Erythroblast (primary cell): Measurements from ENCODE around the gene BECN2.

Experiments
- DNase-seq, 2 experiments: peaks; one replicate each; lab custom pipeline; 2025; lab: John Stamatoyannopoulos, UW
- GATA1 ChIP-seq: IDR thresholded peaks from 2 replicates; pipeline ENCODE4 v1.6.1; 2011; ENCODE audit warnings: low read depth, mild to moderate bottlenecking, control low read depth, low read length, moderate library complexity
- POLR2A ChIP-seq: IDR thresholded peaks from 2 replicates; pipeline ENCODE4 v1.6.1; 2011; ENCODE audit warnings: mild to moderate bottlenecking, low read length

Gene BECN2

DNA sequence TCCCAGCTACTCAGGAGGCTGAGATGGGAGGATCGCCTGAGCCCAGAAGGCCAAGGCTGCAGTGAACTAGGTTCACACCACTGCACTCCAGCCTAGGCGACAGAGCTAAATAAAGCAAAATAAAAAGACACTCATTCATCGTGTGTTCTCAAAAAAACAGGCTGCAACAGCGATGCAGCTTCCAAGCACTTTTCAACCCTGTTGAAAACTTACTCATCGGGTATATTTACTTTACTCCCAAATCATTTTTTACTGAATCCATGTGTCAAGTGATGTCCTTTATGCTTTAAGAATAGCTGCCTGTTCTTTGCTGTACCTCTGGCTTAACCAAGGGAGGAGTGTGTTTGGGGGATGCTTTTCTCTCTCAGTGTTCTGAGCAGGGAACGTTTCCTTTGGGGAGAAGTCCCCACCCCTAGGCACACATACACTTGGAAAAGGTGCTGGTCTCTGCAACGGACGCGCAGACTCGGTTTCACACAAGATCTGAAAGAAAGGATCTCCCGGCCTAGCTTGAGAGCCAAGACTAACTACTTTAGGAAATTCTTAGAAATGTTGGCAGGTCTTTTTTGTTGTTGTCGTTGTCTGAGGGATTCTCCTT is 39.9 kb downstream of the BECN2 start:
- TF ChIP-seq POLR2A (no peak), GATA1 (no peak)

DNA sequence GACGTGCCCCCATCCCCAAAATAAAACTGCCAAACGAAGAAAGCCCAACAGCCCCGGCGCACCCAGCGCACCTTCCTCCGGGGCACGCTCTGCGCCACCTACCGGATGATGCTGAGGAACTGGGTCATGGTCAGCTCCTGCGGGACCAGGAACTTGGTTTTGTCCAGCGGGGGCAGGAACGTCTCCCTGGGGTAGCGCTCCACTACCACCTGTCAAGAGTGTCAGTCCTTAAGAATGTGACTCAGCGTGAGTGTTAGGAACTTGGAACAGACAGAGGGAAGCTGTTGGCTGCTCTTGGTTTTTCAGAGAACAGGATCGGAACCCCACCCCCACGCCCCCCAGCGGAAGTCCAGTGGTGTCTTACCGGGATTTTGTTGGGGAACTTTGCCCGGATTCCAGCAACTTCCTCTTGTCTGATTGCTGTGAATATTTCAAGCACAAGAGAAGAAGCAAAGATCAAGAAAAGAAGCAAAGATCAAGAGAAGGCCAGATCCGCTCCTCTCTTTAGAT is 40.9 kb downstream of the BECN2 start:
- peak; percentile 73 to 82 for DNase-seq
- TF ChIP-seq GATA1 (no peak), POLR2A (no peak)

More for the DNA sequence above, 39.9 kb downstream of the BECN2 start:
- no peak for DNase-seq

DNA sequence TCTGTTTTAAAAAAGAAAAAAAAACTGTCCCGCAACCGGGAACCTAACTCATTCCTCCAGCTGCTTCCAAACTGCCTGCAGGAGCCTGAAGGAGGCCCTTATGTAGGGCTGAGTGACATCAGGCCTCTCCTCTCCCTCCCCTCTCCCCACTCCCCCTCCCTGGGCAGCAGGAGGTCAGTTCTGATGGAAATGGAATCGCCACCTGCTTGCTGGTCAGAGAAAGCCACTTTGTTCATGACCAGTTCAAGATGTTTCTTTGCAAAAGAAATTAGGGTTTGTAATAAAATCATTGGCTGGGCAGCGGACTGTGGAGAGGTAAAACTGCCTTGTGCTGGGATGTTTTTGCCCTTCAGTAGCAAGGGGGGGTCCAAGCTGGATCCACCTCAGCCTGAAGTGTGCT is 41.5 kb downstream of the BECN2 start, which contains the start of gene MAP1LC3C:
MAP1LC3C (minus strand) TSS at position 73 of the 400 bp plus-strand sequence. CDS start 90 bp downstream, outside the sequence.
- TF ChIP-seq GATA1 (no peak), POLR2A (no peak)
- DNase-seq: no peak

DNA sequence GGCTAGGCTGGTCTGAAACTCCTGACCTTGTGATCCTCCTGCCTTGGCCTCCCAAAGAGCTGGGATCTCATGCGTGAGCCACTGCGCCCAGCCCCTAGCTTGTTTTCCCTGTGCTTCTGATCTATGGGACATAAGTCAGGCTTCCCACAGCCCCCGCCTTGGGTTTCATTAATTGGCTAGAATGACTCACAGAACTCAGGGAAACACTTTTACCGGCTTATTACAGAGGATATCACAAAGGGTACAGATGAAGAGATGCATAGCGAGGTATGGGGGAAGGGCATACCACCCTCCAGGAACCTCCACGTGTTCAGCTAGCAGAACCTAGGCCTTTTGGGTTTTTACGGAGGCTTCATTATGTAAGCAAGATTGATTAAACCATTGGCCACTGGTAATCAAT is 42.9 kb downstream of the BECN2 start:
- TF ChIP-seq GATA1 (no peak), POLR2A (no peak)
- no peak for DNase-seq

DNA sequence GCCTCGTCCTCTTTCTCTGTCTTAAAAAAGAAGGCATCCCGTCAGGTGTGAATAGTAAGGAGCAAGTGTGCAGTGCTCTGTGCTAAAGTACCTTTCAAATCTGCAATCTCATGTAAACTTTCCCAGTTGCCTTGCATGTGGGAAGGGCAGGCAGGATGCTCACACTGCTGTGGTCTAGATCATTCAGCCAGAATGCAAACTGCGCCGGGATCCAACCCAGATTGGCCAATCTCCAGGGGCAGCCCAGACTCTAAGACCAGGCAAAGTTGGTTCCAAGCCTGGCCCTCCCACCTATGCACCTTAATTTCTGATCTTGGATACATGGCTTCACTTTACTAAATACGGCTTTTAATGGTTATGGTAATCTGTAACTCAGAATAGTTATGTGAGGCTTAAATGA is 44.5 kb downstream of the BECN2 start:
- no peak for TF ChIP-seq POLR2A
- TF ChIP-seq GATA1: no peak

DNA sequence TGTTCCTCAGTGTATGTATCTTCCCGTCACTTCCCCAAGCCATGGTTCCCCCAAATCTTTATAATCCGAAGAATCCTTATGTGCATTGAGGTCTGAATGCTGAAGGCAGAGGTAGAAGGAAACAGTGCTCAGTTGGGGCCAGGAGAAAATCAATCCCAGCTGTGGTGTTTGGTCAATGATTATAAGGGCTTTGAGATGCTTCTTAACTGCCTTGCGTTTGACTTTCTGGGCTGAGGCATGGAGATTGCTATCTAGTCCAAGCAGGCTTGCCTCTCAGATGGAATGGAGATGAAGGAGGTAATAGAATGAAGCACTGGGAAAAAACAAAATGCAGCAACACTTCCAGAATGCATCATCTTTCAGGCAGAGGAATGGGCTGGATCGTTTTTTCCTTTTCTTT is 44.9 kb downstream of the BECN2 start:
- no peak for DNase-seq

More for the DNA sequence above, 44.5 kb downstream of the BECN2 start:
- no peak for DNase-seq

DNA sequence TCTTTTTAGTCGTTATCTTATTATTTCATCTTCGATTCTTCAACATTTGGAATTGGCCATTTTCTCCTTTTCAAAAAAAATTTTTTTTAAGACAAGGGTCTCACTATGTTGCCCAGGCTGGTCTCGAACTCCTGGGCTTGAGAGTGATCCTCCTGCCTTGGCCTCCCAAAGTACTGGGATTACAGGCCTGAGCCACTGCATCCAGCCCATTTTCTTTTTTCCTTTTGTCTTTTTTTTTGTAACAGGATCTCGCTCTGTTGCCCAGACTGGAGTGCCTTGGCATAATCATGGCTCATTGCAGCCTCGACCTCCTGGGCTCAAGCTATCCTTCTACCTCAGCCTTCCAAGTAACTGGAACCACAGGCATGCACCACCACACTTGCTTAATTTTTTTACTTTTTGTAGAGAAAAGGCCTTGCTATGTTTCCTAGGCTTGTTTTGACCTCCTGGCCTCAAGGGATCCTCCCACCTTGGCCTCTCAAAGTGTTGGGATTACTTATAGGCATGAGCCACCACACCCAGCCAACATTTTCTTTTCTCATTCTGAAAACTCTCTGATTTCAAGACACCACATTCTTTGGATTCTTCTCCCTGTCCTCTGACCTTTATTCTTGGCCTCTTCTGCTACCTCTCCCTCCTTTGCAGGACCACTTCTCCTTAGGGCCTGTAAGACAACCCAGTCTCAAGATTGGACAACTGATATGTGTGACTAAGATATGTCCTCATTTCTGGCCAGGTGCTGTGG is 47.4 kb downstream of the BECN2 start:
- TF ChIP-seq POLR2A: no peak
- TF ChIP-seq GATA1: no peak
- no peak for DNase-seq

More for the DNA sequence above, 44.9 kb downstream of the BECN2 start:
- no peak for TF ChIP-seq GATA1
- no peak for TF ChIP-seq POLR2A

DNA sequence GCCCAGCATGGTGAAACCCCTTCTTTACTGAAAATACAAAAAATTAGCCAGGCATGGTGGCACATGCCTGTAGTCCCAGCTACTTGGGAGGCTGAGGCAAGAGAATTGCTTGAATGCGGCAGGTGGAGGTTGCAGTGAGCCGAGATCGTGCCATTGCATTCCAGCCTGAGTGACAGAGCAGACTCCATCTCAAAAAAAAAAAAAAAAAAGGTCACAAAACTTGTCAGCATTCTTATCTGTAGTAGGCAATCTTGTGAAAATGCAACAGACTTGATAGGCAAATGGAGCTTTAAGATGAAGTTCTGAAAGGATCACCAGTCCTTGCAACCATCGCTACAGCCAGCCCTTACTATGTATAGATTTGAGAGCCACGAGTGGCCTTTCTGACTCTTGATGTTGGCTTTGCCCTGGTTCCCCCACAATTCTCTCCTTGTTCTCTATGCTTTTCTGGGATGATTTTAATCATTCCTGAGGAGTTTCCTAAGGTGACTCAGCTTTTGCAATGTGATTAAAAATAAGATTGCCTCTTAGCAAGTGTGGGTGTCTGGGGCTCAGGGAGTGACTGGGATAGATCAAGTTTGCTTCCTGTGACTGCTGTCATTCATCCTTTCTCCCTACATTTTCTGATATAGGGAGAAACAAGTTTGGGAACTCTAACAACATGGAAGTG is 48.4 kb downstream of the BECN2 start:
- no peak for TF ChIP-seq POLR2A
- no peak for TF ChIP-seq GATA1
- no peak for DNase-seq

DNA sequence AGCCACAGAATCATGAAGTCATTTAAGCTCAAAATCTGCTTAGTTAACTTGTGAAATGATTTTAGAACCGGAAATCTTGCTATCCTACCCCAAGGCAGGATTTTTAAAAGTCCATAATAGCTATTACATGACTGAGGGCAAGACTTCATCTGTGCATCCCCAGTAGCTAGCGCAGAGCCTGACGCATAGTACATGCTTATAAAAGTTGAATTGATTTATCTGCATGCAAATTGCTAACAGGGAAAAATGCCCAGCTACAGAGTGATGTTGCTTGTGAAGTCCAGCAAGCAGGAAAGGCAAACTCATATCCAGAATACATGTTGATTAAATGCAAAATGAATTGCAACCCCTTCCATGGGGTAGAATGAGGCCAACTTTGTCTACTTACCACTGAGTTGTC is 49.4 kb downstream of the BECN2 start:
- DNase-seq: no peak
- TF ChIP-seq POLR2A: no peak
- TF ChIP-seq GATA1: no peak
